ENCODE measurements around the gene ENDOD1. TPM values are rescaled to one million over a fixed set of nuclear protein-coding genes. Genes with fewer than 3 reads are reported as not detected.
A peak's percentile ranks its signal among the peaks of the same experiment; 100 is the strongest.

Gene ENDOD1
- total RNA-seq, 6 experiments from 2014 or later = 23.1 to 27.3 (median 25.3) TPM

DNA sequence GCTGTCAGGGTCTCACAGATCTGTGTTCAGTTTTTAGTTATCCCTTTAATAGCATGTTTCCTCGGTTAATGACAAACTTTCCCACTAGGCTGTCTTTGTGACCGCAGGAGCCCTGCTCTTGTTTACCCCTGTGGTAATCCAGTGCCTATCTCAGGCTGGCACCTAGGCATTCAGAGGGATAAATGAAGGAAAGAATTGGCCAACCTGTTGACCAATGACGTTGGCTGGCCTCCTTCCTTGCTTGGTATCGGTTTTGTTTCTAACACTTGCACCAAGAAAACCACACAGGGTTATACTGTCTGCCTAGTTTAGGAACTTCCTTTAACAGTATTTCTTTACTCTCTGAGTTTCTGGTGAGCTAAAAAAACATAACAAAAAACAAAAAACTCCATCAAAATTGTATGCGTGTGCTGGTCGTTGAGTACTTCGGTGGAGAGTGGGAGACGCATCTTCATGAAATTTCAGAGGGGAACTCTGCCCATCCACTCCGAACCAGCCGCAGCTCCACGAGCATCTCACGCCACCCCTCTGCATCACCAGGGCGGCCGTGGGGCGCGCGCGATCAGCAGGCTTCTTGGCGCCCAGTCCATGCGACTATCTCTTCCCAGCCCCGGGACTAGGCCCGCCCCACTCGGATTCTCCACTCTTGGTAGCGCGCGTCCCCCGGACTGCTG, 563 bp upstream of the ENDOD1 start:
- Mint-ChIP-seq H3K4me3 (peak overlapping the region; percentile 77), H3K27ac (peak overlapping the region; percentile 12; the same call in 1 of the 2 replicates), H3K36me3 (ENCODE audit: low read depth) (no peaks in the 10 kb centered on the region), H3K9me3 (no peaks in the 10 kb centered on the region), H3K27me3 (ENCODE audit: insufficient read depth) (peaks cover 4% of the 10 kb centered on the region), H3K4me1 (ENCODE audit: low read depth) (peaks cover 45% of the 10 kb centered on the region)
- TF ChIP-seq, protein P1, sequence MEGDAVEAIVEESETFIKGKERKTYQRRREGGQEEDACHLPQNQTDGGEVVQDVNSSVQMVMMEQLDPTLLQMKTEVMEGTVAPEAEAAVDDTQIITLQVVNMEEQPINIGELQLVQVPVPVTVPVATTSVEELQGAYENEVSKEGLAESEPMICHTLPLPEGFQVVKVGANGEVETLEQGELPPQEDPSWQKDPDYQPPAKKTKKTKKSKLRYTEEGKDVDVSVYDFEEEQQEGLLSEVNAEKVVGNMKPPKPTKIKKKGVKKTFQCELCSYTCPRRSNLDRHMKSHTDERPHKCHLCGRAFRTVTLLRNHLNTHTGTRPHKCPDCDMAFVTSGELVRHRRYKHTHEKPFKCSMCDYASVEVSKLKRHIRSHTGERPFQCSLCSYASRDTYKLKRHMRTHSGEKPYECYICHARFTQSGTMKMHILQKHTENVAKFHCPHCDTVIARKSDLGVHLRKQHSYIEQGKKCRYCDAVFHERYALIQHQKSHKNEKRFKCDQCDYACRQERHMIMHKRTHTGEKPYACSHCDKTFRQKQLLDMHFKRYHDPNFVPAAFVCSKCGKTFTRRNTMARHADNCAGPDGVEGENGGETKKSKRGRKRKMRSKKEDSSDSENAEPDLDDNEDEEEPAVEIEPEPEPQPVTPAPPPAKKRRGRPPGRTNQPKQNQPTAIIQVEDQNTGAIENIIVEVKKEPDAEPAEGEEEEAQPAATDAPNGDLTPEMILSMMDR (IDR thresholded peaks at IDR 0.05) = no peak
- DNase-seq = no peak

- Mint-ChIP-seq H3K4me1 (ENCODE audit: low read depth) (peaks cover 57% of the 10 kb centered on the region), H3K4me3 (peak overlapping the region; percentile 1; the same call in 1 of the 2 replicates), H3K36me3 (ENCODE audit: low read depth) (no peaks in the 10 kb centered on the region), H3K9me3 (no peaks in the 10 kb centered on the region), H3K27me3 (ENCODE audit: insufficient read depth) (no peaks in the 10 kb centered on the region; the same call in 1 of the 2 replicates), H3K27ac (0 out of 2 replicates have a peak overlapping the region, but pooled peaks have one; percentile 12)
- no peak for DNase-seq
- TF ChIP-seq, protein P1 (IDR thresholded peaks at IDR 0.05) = no peak
Observed at GRCh38 chr11:95091663-95092180, 2.1 kb downstream of the ENDOD1 start.

DNA sequence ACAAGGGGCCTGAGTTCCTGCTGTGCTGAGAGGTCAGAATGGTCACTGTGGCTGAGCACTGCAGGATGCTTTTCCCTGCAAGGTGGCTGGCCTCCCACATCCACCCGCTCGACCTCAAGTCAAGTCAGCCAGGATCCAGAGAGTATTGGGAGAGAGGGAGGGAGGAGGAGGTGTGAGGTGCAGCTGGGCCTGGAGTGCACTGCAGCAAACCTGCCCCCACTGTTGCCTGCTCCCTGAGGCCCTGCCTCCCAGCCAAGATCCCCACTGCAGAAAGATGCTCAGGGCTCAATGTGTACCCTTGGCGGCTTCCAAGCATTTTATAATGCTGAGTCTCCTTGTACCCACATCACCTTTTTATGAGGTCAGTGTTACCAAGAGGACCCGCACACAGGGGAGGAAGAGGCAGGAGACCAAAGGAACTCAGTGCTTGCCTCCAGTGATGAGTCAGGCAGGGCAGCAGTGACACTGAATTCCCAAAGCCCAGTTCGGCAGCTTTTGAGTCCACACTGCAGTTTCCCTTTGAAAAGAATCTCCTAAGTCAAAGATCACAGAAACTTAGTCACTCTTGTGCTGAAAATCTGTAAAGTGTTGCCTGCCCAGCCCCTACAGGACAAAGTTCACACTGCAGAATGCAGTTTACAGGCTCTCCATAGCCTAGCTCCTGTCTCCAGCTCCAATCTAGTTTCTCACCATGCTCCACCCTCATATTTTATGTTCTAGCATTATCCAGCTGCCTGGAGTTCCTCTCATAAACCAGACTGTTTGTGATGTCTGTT, 3.1 kb downstream of the ENDOD1 start:
- Mint-ChIP-seq H3K4me3 (peak overlapping the region; percentile 32; the same call in 1 of the 2 replicates), H3K9me3 (no peaks in the 10 kb centered on the region), H3K27me3 (ENCODE audit: insufficient read depth) (no peaks in the 10 kb centered on the region), H3K4me1 (ENCODE audit: low read depth) (peaks cover 62% of the 10 kb centered on the region), H3K36me3 (ENCODE audit: low read depth) (no peaks in the 10 kb centered on the region), H3K27ac (peak overlapping the region; percentile 77)
- DNase-seq = peak; percentile 73
- TF ChIP-seq, protein P1 (IDR thresholded peaks at IDR 0.05) = peak; percentile 78

- Mint-ChIP-seq H3K36me3 (ENCODE audit: low read depth) (no peaks in the 10 kb centered on the region), H3K27ac (peak overlapping the region; percentile 77)
- TF ChIP-seq, protein P1 (IDR thresholded peaks at IDR 0.05) = no peak
Observed at GRCh38 chr11:95093548-95093947, 3.9 kb downstream of the ENDOD1 start.

GRCh38 chr11:95095858-95096587, 6.4 kb downstream of the ENDOD1 start:
- peak overlapping the region; percentile 16; the same call in 1 of the 2 replicates for H3K27ac Mint-ChIP-seq
- peaks cover 54% of the 10 kb centered on the region for H3K4me1 Mint-ChIP-seq (ENCODE audit: low read depth)
- H3K36me3 Mint-ChIP-seq (ENCODE audit: low read depth) = no peaks in the 10 kb centered on the region
- H3K4me3 Mint-ChIP-seq = peak overlapping the region; percentile 59; the same call in 1 of the 2 replicates
- H3K9me3 Mint-ChIP-seq = no peaks in the 10 kb centered on the region
- TF ChIP-seq, protein P1 (IDR thresholded peaks at IDR 0.05) = no peak
- no peaks in the 10 kb centered on the region for H3K27me3 Mint-ChIP-seq (ENCODE audit: insufficient read depth)
- peak; percentile 26 for DNase-seq

More at GRCh38 chr11:95093548-95093947, 3.9 kb downstream of the ENDOD1 start:
- H3K4me3 Mint-ChIP-seq = peak overlapping the region; percentile 32; the same call in 1 of the 2 replicates
- H3K27me3 Mint-ChIP-seq (ENCODE audit: insufficient read depth) = no peaks in the 10 kb centered on the region
- no peak for DNase-seq
- H3K4me1 Mint-ChIP-seq (ENCODE audit: low read depth) = peaks cover 63% of the 10 kb centered on the region
- no peaks in the 10 kb centered on the region for H3K9me3 Mint-ChIP-seq

All from HFFc6 (cell line).